Posterior cingulate gyrus (tissue), 11 donors: ENCODE measurements around the gene FUOM.

Experiments
- DNase-seq, 10 donors: peaks; one replicate each; pipeline versions ENCODE4 v3.0.0 to v3.0.0-alpha.2; 2020 to 2021; ENCODE audit warnings: mixed read lengths in 3 of 10
- intact Hi-C: fragments of 100-400 bp; cut with DNase I; formaldehyde crosslinking; loops from one replicate; pipeline ENCODE4 v1.15.1; 2023

The FUOM gene

GRCh38 chr10:133318494-133319127 lies 39.2 kb downstream of the FUOM start:
- intact Hi-C loops = no loop called here
- peak in 9 of 10 donors; percentile 52 to 94 (median 67) for DNase-seq

GRCh38 chr10:133316732-133317131 lies 41.1 kb downstream of the FUOM start:
- intact Hi-C loops = no loop called here
- peak in 2 of 10 donors; percentile 15 to 22 for DNase-seq

- DNase-seq = peak in 2 of 10 donors; percentile 10 to 48
- intact Hi-C loops = no loop called here
Observed at GRCh38 chr10:133316266-133316665, 41.6 kb downstream of the FUOM start.

- peak in 3 of 10 donors; percentile 30 to 67 (median 52) for DNase-seq
- intact Hi-C loops = no loop called here
Observed at GRCh38 chr10:133315847-133316246, 42.0 kb downstream of the FUOM start.

- DNase-seq = peak in 2 of 10 donors; percentile 80 to 82
- intact Hi-C loops = no loop called here
Observed at GRCh38 chr10:133314911-133315310, 42.9 kb downstream of the FUOM start.

- DNase-seq = no peak
- intact Hi-C loops = no loop called here
Observed at GRCh38 chr10:133313192-133313591, 44.6 kb downstream of the FUOM start.

- DNase-seq = peak in 2 of 10 donors; percentile 59 to 70
- intact Hi-C loops = no loop called here
Observed at GRCh38 chr10:133312769-133313145, 45.1 kb downstream of the FUOM start.

- DNase-seq = peak in 2 of 10 donors; percentile 42 to 63
- intact Hi-C loops = no loop called here
Observed at GRCh38 chr10:133312016-133312768, 45.6 kb downstream of the FUOM start.

GRCh38 chr10:133311570-133311969 lies 46.2 kb downstream of the FUOM start:
- intact Hi-C loops = no loop called here

GRCh38 chr10:133310789-133311188 lies 47.0 kb downstream of the FUOM start:
- peak in 2 of 10 donors; percentile 9 to 32 for DNase-seq
- intact Hi-C loops = no loop called here

More at GRCh38 chr10:133311570-133311969, 46.2 kb downstream of the FUOM start:
- DNase-seq = peak in 2 of 10 donors; percentile 7 to 79

- peak in 2 of 10 donors; percentile 66 to 70 for DNase-seq
- intact Hi-C loops = no loop called here
Observed at GRCh38 chr10:133310399-133310755, 47.4 kb downstream of the FUOM start.

- intact Hi-C loops = no loop called here
- peak in 2 of 10 donors; percentile 67 to 86 for DNase-seq
Observed at GRCh38 chr10:133309720-133310398, 48.0 kb downstream of the FUOM start.

- intact Hi-C loops = no loop called here
- DNase-seq = peak; percentile 83 to 99 (median 88)
Observed at GRCh38 chr10:133309100-133309719, 48.6 kb downstream of the FUOM start.

- intact Hi-C loops = no loop called here
- DNase-seq = peak; percentile 80 to 98 (median 84)
Observed at GRCh38 chr10:133308421-133309099, 49.3 kb downstream of the FUOM start, which contains the start of the genes TUBGCP2 and ZNF511. Gene TUBGCP2, minus strand, starts transcription at chr10:133308872. Its CDS starts 5,931 bp downstream, at chr10:133302941. Gene ZNF511, plus strand, starts transcription at chr10:133308914. Its CDS starts 30 bp downstream, at chr10:133308944.

- DNase-seq = peak in 7 of 10 donors; percentile 61 to 94 (median 77)
- intact Hi-C loops = no loop called here
Observed at GRCh38 chr10:133307776-133308420, 49.9 kb downstream of the FUOM start.

GRCh38 chr10:133306941-133307379 lies 50.9 kb downstream of the FUOM start:
- DNase-seq = peak in 2 of 10 donors; percentile 48 to 50
- intact Hi-C loops = no loop called here

GRCh38 chr10:133306097-133306476 lies 51.7 kb downstream of the FUOM start:
- intact Hi-C loops = no loop called here
- peak in 2 of 10 donors; percentile 13 to 28 for DNase-seq
